GM23338 (cell line): ENCODE data around the gene IL11. TPM values are rescaled to one million over a fixed set of nuclear protein-coding genes. Genes with fewer than 3 reads are reported as not detected.

Source experiments
- ATAC-seq: fragments of 200-7000 bp; cut with Tn5 transposase; 3 replicates; pipeline ENCODE4 v1.9.1; 2020
- DNase-seq: peaks from one replicate; pipeline ENCODE4 v3.0.0-alpha.2; 2015; ENCODE audit warnings: low spot score
- H2AFZ ChIP-seq: fragments of 200-600 bp; sonication (generic); 2 replicates; pipeline ENCODE4 v1.8.0; 2016; ENCODE audit warnings: antibody characterized with exemption, mild to moderate bottlenecking, moderate library complexity
- H3F3A ChIP-seq: fragments of 200-600 bp; sonication (generic); replicated peaks from 2 replicates; pipeline ENCODE4 v1.8.0; 2017; ENCODE audit warnings: antibody characterized with exemption, mixed run types, low read depth
- H3K27ac ChIP-seq: fragments of 200-600 bp; sonication (generic); 2 replicates; pipeline ENCODE4 v1.6.1; 2016; ENCODE audit warnings: low read depth
- H3K27me3 ChIP-seq: fragments of 200-600 bp; sonication (generic); 2 replicates; pipeline ENCODE4 v1.8.0; 2016; ENCODE audit warnings: mild to moderate bottlenecking, mixed run types, moderate library complexity; ENCODE audit not compliant: insufficient read depth
- H3K36me3 ChIP-seq: fragments of 200-600 bp; sonication (generic); 2 replicates; pipeline ENCODE4 v1.8.0; 2016; ENCODE audit warnings: mild to moderate bottlenecking; ENCODE audit not compliant: insufficient read depth
- H3K4me1 ChIP-seq: fragments of 200-600 bp; sonication (generic); 2 replicates; pipeline ENCODE4 v1.8.0; 2016; ENCODE audit warnings: mild to moderate bottlenecking, moderate library complexity; ENCODE audit not compliant: insufficient read depth
- H3K4me2 ChIP-seq: fragments of 200-600 bp; sonication (generic); 2 replicates; pipeline ENCODE4 v1.7.1; 2017; ENCODE audit warnings: mixed run types
- H3K4me3 ChIP-seq: fragments of 200-600 bp; sonication (generic); 2 replicates; pipeline ENCODE4 v1.6.1; 2016; ENCODE audit warnings: mixed run types
- H3K79me2 ChIP-seq: fragments of 200-600 bp; sonication (generic); replicated peaks from 2 replicates; pipeline ENCODE4 v1.8.0; 2017; ENCODE audit warnings: mild to moderate bottlenecking; ENCODE audit not compliant: insufficient read depth
- H3K9me2 ChIP-seq: fragments of 200-600 bp; sonication (generic); 2 replicates; pipeline ENCODE4 v1.8.0; 2017; ENCODE audit not compliant: insufficient read depth
- H4K20me1 ChIP-seq: fragments of 200-600 bp; sonication (generic); replicated peaks from 2 replicates; pipeline ENCODE4 v1.8.0; 2017; ENCODE audit warnings: mild to moderate bottlenecking; ENCODE audit not compliant: insufficient read depth
- H3K27ac Mint-ChIP-seq: 2 replicates; pipeline ENCODE4 v1.8.0; 2020; ENCODE audit warnings: inconsistent platforms, mild to moderate bottlenecking, moderate library complexity, mixed read lengths
- H3K27me3 Mint-ChIP-seq: 3 replicates; pipeline ENCODE4 v1.8.0; 2022; ENCODE audit warnings: low read depth, mild to moderate bottlenecking, moderate library complexity, mixed read lengths, inconsistent platforms; ENCODE audit not compliant: insufficient read depth, poor library complexity
- H3K36me3 Mint-ChIP-seq: 3 replicates; pipeline ENCODE4 v1.8.0; 2021; ENCODE audit warnings: low read depth, mild to moderate bottlenecking, inconsistent platforms, moderate library complexity, mixed read lengths
- H3K4me1 Mint-ChIP-seq: 3 replicates; pipeline ENCODE4 v1.8.0; 2020; ENCODE audit warnings: mild to moderate bottlenecking, inconsistent platforms, mixed read lengths
- H3K4me3 Mint-ChIP-seq: 3 replicates; pipeline ENCODE4 v1.8.0; 2021; ENCODE audit warnings: moderate library complexity, mild to moderate bottlenecking, inconsistent platforms, mixed read lengths
- H3K9me3 Mint-ChIP-seq: 3 replicates; pipeline ENCODE4 v1.8.0; 2020; ENCODE audit warnings: moderate library complexity, mild to moderate bottlenecking, inconsistent platforms, mixed read lengths
- ETS1 ChIP-seq: IDR thresholded peaks from 2 replicates; pipeline ENCODE4 v1.6.1; 2016; ENCODE audit warnings: antibody characterized with exemption
- EZH2phosphoT487 ChIP-seq: fragments of 200-600 bp; sonication (generic); IDR thresholded peaks from one replicate; pipeline ENCODE4 v1.8.1; 2018; ENCODE audit warnings: antibody characterized with exemption; ENCODE audit not compliant: unreplicated experiment
- ZNF331 ChIP-seq: fragments of 250-450 bp; sonication (Bioruptor Pico); IDR thresholded peaks from 2 replicates; pipeline ENCODE4 v1.5.0; 2020; ENCODE audit warnings: low read depth, mild to moderate bottlenecking, moderate library complexity
- polyA plus RNA-seq: library from polyadenylated mRNA; unstranded; fragments of >200 nt; fragmentation: Nextera tagmentation; extraction: Ambion mirVana; gene quantifications from 2 replicates; pipeline ENCODE4 v1.2.1, GENCODE V29; 2016
- total RNA-seq: library from RNA; depleted of rRNA; stranded (reverse); fragments of >200 nt; shearing (Covaris generic); gene quantifications from 2 replicates; pipeline ENCODE4 v1.2.3, GENCODE V29; 2014

The IL11 gene
- total and polyA plus RNA-seq, 2 experiments from 2014 or later = 0.58 to 2.2 TPM

- no peaks in the 10 kb centered on the region for H4K20me1 ChIP-seq
- H3K27ac ChIP-seq = no peak within 1 kb of the TSS
- H3K4me2 ChIP-seq = peak within 1 kb of the TSS; percentile 96
- no peak within 1 kb of the TSS for H2AFZ ChIP-seq
- H3F3A ChIP-seq = 0 out of 2 replicates have a peak, but pooled peaks cover 12% of the 10 kb centered on the region
- H3K27me3 ChIP-seq = peaks cover 59% of the 10 kb centered on the region
- Mint-ChIP-seq H3K9me3 (no peaks in the 10 kb centered on the region), H3K4me3 (peak within 1 kb of the TSS; percentile 62), H3K27ac (no peak within 1 kb of the TSS), H3K4me1 (peaks cover 51% of the 10 kb centered on the region), H3K36me3 (no peaks in the 10 kb centered on the region), H3K27me3 (peaks cover 46% of the 10 kb centered on the region)
- peak; percentile 40 for ATAC-seq
- TF ChIP-seq ETS1 (no peak), EZH2phosphoT487 (no peak)
- H3K9me2 ChIP-seq = no peaks in the 10 kb centered on the region
- H3K36me3 ChIP-seq = no peaks in the 10 kb centered on the region
- H3K4me1 ChIP-seq = peaks cover 59% of the 10 kb centered on the region
- no peaks in the 10 kb centered on the region for H3K79me2 ChIP-seq
- peak within 1 kb of the TSS; percentile 73 for H3K4me3 ChIP-seq
- peak; percentile 66 for DNase-seq
Measured at GRCh38 chr19:55376241-55376933, 6.1 kb upstream of the IL11 start, which contains the start of gene TMEM190. Gene TMEM190 (plus strand): TSS chr19:55376826. CDS start chr19:55376854, 28 bp downstream.

GRCh38 chr19:55373993-55374757 lies 3.9 kb upstream of the IL11 start:
- no peak overlapping the region for H3K27ac Mint-ChIP-seq
- DNase-seq = no peak
- Histone ChIP-seq H3F3A (0 out of 2 replicates have a peak, but pooled peaks cover 16% of the 10 kb centered on the region), H3K4me1 (peaks cover 53% of the 10 kb centered on the region), H3K4me3 (peak overlapping the region; percentile 47), H3K36me3 (no peaks in the 10 kb centered on the region), H3K27ac (no peak overlapping the region), H3K4me2 (peak overlapping the region; percentile 77), H2AFZ (0 out of 2 replicates have a peak overlapping the region, but pooled peaks have one; percentile 5), H4K20me1 (no peaks in the 10 kb centered on the region), H3K79me2 (no peaks in the 10 kb centered on the region), H3K9me2 (no peaks in the 10 kb centered on the region), H3K27me3 (peaks cover 72% of the 10 kb centered on the region)
- peak overlapping the region; percentile 55 for H3K4me3 Mint-ChIP-seq
- no peak for ATAC-seq
- no peaks in the 10 kb centered on the region; the same call in 2 of the 3 replicates for H3K9me3 Mint-ChIP-seq
- no peaks in the 10 kb centered on the region; the same call in 2 of the 3 replicates for H3K36me3 Mint-ChIP-seq
- H3K4me1 Mint-ChIP-seq = peaks cover 54% of the 10 kb centered on the region
- TF ChIP-seq ETS1 (peak; percentile 19; the same call in 1 of the 2 replicates), ZNF331 (CRISPR knock-in tag) (no peak)
- peaks cover 56% of the 10 kb centered on the region for H3K27me3 Mint-ChIP-seq
